Measurements from ENCODE around the gene VSX1.

The VSX1 gene

GRCh38 chr20:25065072-25065624 lies 16.8 kb downstream of the VSX1 start:
- DNase-seq: no peak

GRCh38 chr20:25064561-25065071 lies 17.3 kb downstream of the VSX1 start:
- no peak for DNase-seq

- no peak for DNase-seq
Observed at GRCh38 chr20:25063981-25064380, 18.0 kb downstream of the VSX1 start.

GRCh38 chr20:25063546-25063945 lies 18.4 kb downstream of the VSX1 start:
- no peak for DNase-seq

- no peak for DNase-seq
Observed at GRCh38 chr20:25062841-25063240, 19.1 kb downstream of the VSX1 start.

- DNase-seq: no peak
Observed at GRCh38 chr20:25061821-25062530, 20.0 kb downstream of the VSX1 start.

GRCh38 chr20:25061103-25061799 lies 20.7 kb downstream of the VSX1 start:
- DNase-seq: no peak

- DNase-seq: no peak
Observed at GRCh38 chr20:25059866-25060465, 22.0 kb downstream of the VSX1 start.

GRCh38 chr20:25058847-25059810 lies 22.8 kb downstream of the VSX1 start:
- DNase-seq: peak in 1 of 2 donors; percentile 17

- peak; percentile 76 to 78 for DNase-seq
Observed at GRCh38 chr20:25058051-25058846, 23.7 kb downstream of the VSX1 start, which contains the start of gene ACSS1. Gene ACSS1 (minus strand): TSS chr20:25058139. CDS start chr20:25058102, 37 bp downstream.

GRCh38 chr20:25057234-25058050 lies 24.5 kb downstream of the VSX1 start:
- peak; percentile 86 to 87 for DNase-seq

GRCh38 chr20:25056690-25057233 lies 25.2 kb downstream of the VSX1 start:
- no peak for DNase-seq

GRCh38 chr20:25055711-25056495 lies 26.0 kb downstream of the VSX1 start:
- DNase-seq: no peak

GRCh38 chr20:25054995-25055629 lies 26.8 kb downstream of the VSX1 start:
- no peak for DNase-seq

GRCh38 chr20:25054096-25054820 lies 27.7 kb downstream of the VSX1 start:
- DNase-seq: no peak

- no peak for DNase-seq
Observed at GRCh38 chr20:25053255-25054031, 28.5 kb downstream of the VSX1 start.
